Stimulated activated effector memory CD8-positive, alpha-beta T cell treated with anti-CD3 and anti-CD28 coated beads, Interleukin-12 subunit alpha, Interleukin-12 subunit beta, amount 100 ng/mL, for 72 hours (primary cell): ENCODE measurements around the gene CAPZA2.

Source experiments
- ATAC-seq: fragments of 150-1000 bp; cut with Tn5 transposase; 2 replicates; pipeline ENCODE4 v1.10.0; 2021
- DNase-seq, 2 donors: peaks; one replicate each; pipeline ENCODE4 v3.0.0; 2021 to 2022; ENCODE audit warnings: low spot score in 2 of 2
- H3K27ac Mint-ChIP-seq: one replicate; pipeline ENCODE4 v1.8.0; 2022; ENCODE audit warnings: mild to moderate bottlenecking, mixed read lengths
- H3K36me3 Mint-ChIP-seq: one replicate; pipeline ENCODE4 v1.8.0; 2022; ENCODE audit warnings: mild to moderate bottlenecking, mixed read lengths
- H3K4me1 Mint-ChIP-seq: one replicate; pipeline ENCODE4 v1.8.0; 2022; ENCODE audit warnings: mixed read lengths
- H3K4me3 Mint-ChIP-seq: one replicate; pipeline ENCODE4 v1.8.0; 2022; ENCODE audit warnings: mild to moderate bottlenecking, mixed read lengths
- H3K9me3 Mint-ChIP-seq: one replicate; pipeline ENCODE4 v1.8.0; 2022; ENCODE audit warnings: mixed read lengths

Gene CAPZA2

GRCh38 chr7:116884691-116885090, 22.3 kb downstream of the CAPZA2 start:
- DNase-seq (no peak), ATAC-seq (no peak)
- Mint-ChIP-seq H3K36me3 (peaks cover 49% of the 10 kb centered on the region), H3K4me1 (peaks cover 26% of the 10 kb centered on the region), H3K27ac (no peak overlapping the region), H3K4me3 (no peak overlapping the region), H3K9me3 (peaks cover 3% of the 10 kb centered on the region)

- Mint-ChIP-seq H3K27ac (no peak overlapping the region), H3K4me3 (no peak overlapping the region), H3K4me1 (peaks cover 26% of the 10 kb centered on the region), H3K36me3 (peaks cover 59% of the 10 kb centered on the region), H3K9me3 (peaks cover 3% of the 10 kb centered on the region)
- DNase-seq (no peak), ATAC-seq (no peak)
Measured at GRCh38 chr7:116885724-116886123, 23.3 kb downstream of the CAPZA2 start.

- no peak for DNase-seq
- no peak overlapping the region for H3K27ac Mint-ChIP-seq
- no peak for ATAC-seq
- H3K9me3 Mint-ChIP-seq: peaks cover 3% of the 10 kb centered on the region
- peaks cover 62% of the 10 kb centered on the region for H3K36me3 Mint-ChIP-seq
- peaks cover 26% of the 10 kb centered on the region for H3K4me1 Mint-ChIP-seq
- H3K4me3 Mint-ChIP-seq: no peak overlapping the region
Measured at GRCh38 chr7:116886543-116887156, 24.3 kb downstream of the CAPZA2 start.

- ATAC-seq (no peak), DNase-seq (no peak)
- peaks cover 26% of the 10 kb centered on the region for H3K4me1 Mint-ChIP-seq
- no peak overlapping the region for H3K27ac Mint-ChIP-seq
- H3K9me3 Mint-ChIP-seq: peaks cover 3% of the 10 kb centered on the region
- peaks cover 84% of the 10 kb centered on the region for H3K36me3 Mint-ChIP-seq
- no peak overlapping the region for H3K4me3 Mint-ChIP-seq
Measured at GRCh38 chr7:116888895-116889294, 26.5 kb downstream of the CAPZA2 start.

GRCh38 chr7:116895849-116896248, 33.5 kb downstream of the CAPZA2 start:
- Mint-ChIP-seq H3K27ac (no peak overlapping the region), H3K4me3 (no peak overlapping the region), H3K9me3 (no peaks in the 10 kb centered on the region), H3K36me3 (peaks cover 76% of the 10 kb centered on the region), H3K4me1 (peaks cover 19% of the 10 kb centered on the region)
- no peak for DNase-seq
- ATAC-seq: no peak

GRCh38 chr7:116897661-116898060, 35.3 kb downstream of the CAPZA2 start:
- DNase-seq (no peak), ATAC-seq (no peak)
- H3K27ac Mint-ChIP-seq: no peak overlapping the region
- H3K4me1 Mint-ChIP-seq: peaks cover 19% of the 10 kb centered on the region
- H3K4me3 Mint-ChIP-seq: no peak overlapping the region
- peaks cover 74% of the 10 kb centered on the region for H3K36me3 Mint-ChIP-seq
- no peaks in the 10 kb centered on the region for H3K9me3 Mint-ChIP-seq

GRCh38 chr7:116899308-116899707, 36.9 kb downstream of the CAPZA2 start:
- Mint-ChIP-seq H3K4me3 (no peak overlapping the region), H3K4me1 (peaks cover 19% of the 10 kb centered on the region), H3K9me3 (no peaks in the 10 kb centered on the region), H3K27ac (no peak overlapping the region), H3K36me3 (peaks cover 74% of the 10 kb centered on the region)
- no peak for ATAC-seq
- no peak for DNase-seq

- H3K4me1 Mint-ChIP-seq: peaks cover 14% of the 10 kb centered on the region
- H3K27ac Mint-ChIP-seq: no peak overlapping the region
- DNase-seq (no peak), ATAC-seq (no peak)
- H3K9me3 Mint-ChIP-seq: no peaks in the 10 kb centered on the region
- H3K4me3 Mint-ChIP-seq: no peak overlapping the region
- H3K36me3 Mint-ChIP-seq: peaks cover 85% of the 10 kb centered on the region
Measured at GRCh38 chr7:116901143-116901542, 38.8 kb downstream of the CAPZA2 start.

GRCh38 chr7:116902867-116903266, 40.5 kb downstream of the CAPZA2 start:
- DNase-seq: no peak
- Mint-ChIP-seq H3K27ac (no peak overlapping the region), H3K9me3 (no peaks in the 10 kb centered on the region), H3K36me3 (peaks cover 91% of the 10 kb centered on the region), H3K4me3 (no peak overlapping the region), H3K4me1 (peaks cover 5% of the 10 kb centered on the region)
- no peak for ATAC-seq

GRCh38 chr7:116906391-116906790, 44.0 kb downstream of the CAPZA2 start:
- DNase-seq (no peak), ATAC-seq (no peak)

GRCh38 chr7:116910383-116910782, 48.0 kb downstream of the CAPZA2 start:
- DNase-seq (no peak), ATAC-seq (no peak)
- Mint-ChIP-seq H3K4me1 (no peaks in the 10 kb centered on the region), H3K4me3 (no peak overlapping the region), H3K36me3 (peaks cover 92% of the 10 kb centered on the region), H3K27ac (no peak overlapping the region), H3K9me3 (no peaks in the 10 kb centered on the region)

More at GRCh38 chr7:116906391-116906790, 44.0 kb downstream of the CAPZA2 start:
- peaks cover 90% of the 10 kb centered on the region for H3K36me3 Mint-ChIP-seq
- no peak overlapping the region for H3K4me3 Mint-ChIP-seq
- no peaks in the 10 kb centered on the region for H3K9me3 Mint-ChIP-seq
- no peak overlapping the region for H3K27ac Mint-ChIP-seq
- no peaks in the 10 kb centered on the region for H3K4me1 Mint-ChIP-seq

GRCh38 chr7:116911801-116912200, 49.4 kb downstream of the CAPZA2 start:
- Mint-ChIP-seq H3K4me3 (no peak overlapping the region), H3K36me3 (peaks cover 93% of the 10 kb centered on the region), H3K9me3 (no peaks in the 10 kb centered on the region), H3K27ac (no peak overlapping the region), H3K4me1 (no peaks in the 10 kb centered on the region)
- DNase-seq (no peak), ATAC-seq (no peak)

- no peak for DNase-seq
- Mint-ChIP-seq H3K27ac (no peak overlapping the region), H3K36me3 (peaks cover 98% of the 10 kb centered on the region), H3K4me3 (no peak overlapping the region), H3K9me3 (no peaks in the 10 kb centered on the region), H3K4me1 (no peaks in the 10 kb centered on the region)
- ATAC-seq: no peak
Measured at GRCh38 chr7:116912269-116912909, 50.0 kb downstream of the CAPZA2 start.

- Mint-ChIP-seq H3K27ac (no peak overlapping the region), H3K4me1 (no peaks in the 10 kb centered on the region), H3K36me3 (peaks cover 78% of the 10 kb centered on the region), H3K4me3 (no peak overlapping the region), H3K9me3 (no peaks in the 10 kb centered on the region)
- no peak for ATAC-seq
- DNase-seq: no peak
Measured at GRCh38 chr7:116918704-116919103, 56.3 kb downstream of the CAPZA2 start.

GRCh38 chr7:116920359-116920758, 58.0 kb downstream of the CAPZA2 start:
- Mint-ChIP-seq H3K36me3 (peaks cover 62% of the 10 kb centered on the region), H3K4me3 (no peak overlapping the region), H3K27ac (no peak overlapping the region), H3K9me3 (no peaks in the 10 kb centered on the region), H3K4me1 (no peaks in the 10 kb centered on the region)
- DNase-seq (no peak), ATAC-seq (no peak)

- H3K27ac Mint-ChIP-seq: no peak overlapping the region
- H3K9me3 Mint-ChIP-seq: no peaks in the 10 kb centered on the region
- peaks cover 40% of the 10 kb centered on the region for H3K36me3 Mint-ChIP-seq
- DNase-seq: no peak
- H3K4me3 Mint-ChIP-seq: no peak overlapping the region
- H3K4me1 Mint-ChIP-seq: no peaks in the 10 kb centered on the region
- ATAC-seq: no peak
Measured at GRCh38 chr7:116922545-116922944, 60.2 kb downstream of the CAPZA2 start.
